HG02970 (cell line): ENCODE measurements around the gene DCAF15.
A peak's percentile ranks its signal among the peaks of the same experiment; 100 is the strongest.
"Not testable (repeated sequence)": the region's sequence is repeated elsewhere in the genome, so short reads cannot be mapped to it uniquely, and the experiment has no call there.

Experiments used
- ATAC-seq: cut with Tn5 transposase; IDR thresholded peaks from one replicate; pipeline ENCODE4 v1.9.1; 2021; ENCODE audit warnings: mild to moderate bottlenecking, moderate library complexity, moderate number of reproducible peaks; ENCODE audit not compliant: unreplicated experiment, low FRiP score

Gene DCAF15

GRCh38 chr19:13952154-13952930 lies at the start of gene DCAF15:
Gene DCAF15 (plus strand): TSS chr19:13952509. CDS start chr19:13952513, 4 bp downstream.
- peak; percentile 98 for ATAC-seq

GRCh38 chr19:13902993-13903555 lies 49.2 kb upstream of the DCAF15 start:
- ATAC-seq: no peak

- ATAC-seq: peak; percentile 82
Measured at GRCh38 chr19:13905634-13906520, 46.4 kb upstream of the DCAF15 start, which contains the start of the genes BRME1 and CC2D1A. Gene BRME1 (minus strand): TSS chr19:13906117. CDS start chr19:13904892, 1,225 bp downstream. Gene CC2D1A (plus strand): TSS chr19:13906201. CDS start chr19:13906442, 241 bp downstream.

GRCh38 chr19:13906521-13906904 lies 45.8 kb upstream of the DCAF15 start:
- no peak for ATAC-seq

- ATAC-seq: no peak
Measured at GRCh38 chr19:13906910-13907309, 45.4 kb upstream of the DCAF15 start.

- ATAC-seq: no peak
Measured at GRCh38 chr19:13908674-13909073, 43.6 kb upstream of the DCAF15 start.

- ATAC-seq: no peak
Measured at GRCh38 chr19:13909430-13909829, 42.9 kb upstream of the DCAF15 start.

GRCh38 chr19:13913352-13913751 lies 39.0 kb upstream of the DCAF15 start:
- no peak for ATAC-seq

- ATAC-seq: no peak
Measured at GRCh38 chr19:13914777-13915176, 37.5 kb upstream of the DCAF15 start.

- ATAC-seq: no peak
Measured at GRCh38 chr19:13917888-13918406, 34.4 kb upstream of the DCAF15 start.

- ATAC-seq: no peak
Measured at GRCh38 chr19:13918726-13919411, 33.4 kb upstream of the DCAF15 start.

- ATAC-seq: no peak
Measured at GRCh38 chr19:13920524-13920923, 31.8 kb upstream of the DCAF15 start.

- no peak for ATAC-seq
Measured at GRCh38 chr19:13920940-13921747, 31.2 kb upstream of the DCAF15 start.

GRCh38 chr19:13922118-13922517 lies 30.2 kb upstream of the DCAF15 start:
- ATAC-seq: not testable (repeated sequence)

- ATAC-seq: no peak
Measured at GRCh38 chr19:13923194-13923987, 28.9 kb upstream of the DCAF15 start.

- no peak for ATAC-seq
Measured at GRCh38 chr19:13926010-13926409, 26.3 kb upstream of the DCAF15 start.

- ATAC-seq: no peak
Measured at GRCh38 chr19:13926715-13927114, 25.6 kb upstream of the DCAF15 start.

- no peak for ATAC-seq
Measured at GRCh38 chr19:13929340-13929739, 23.0 kb upstream of the DCAF15 start.

GRCh38 chr19:13929956-13930355 lies 22.4 kb upstream of the DCAF15 start:
- no peak for ATAC-seq
